CD4-positive, CD25-positive, alpha-beta regulatory T cell (primary cell): ENCODE data around the gene TRIM41. TPM values are rescaled to one million over a fixed set of nuclear protein-coding genes. Genes with fewer than 3 reads are reported as not detected.
"Not testable (repeated sequence)": the region's sequence is repeated elsewhere in the genome, so short reads cannot be mapped to it uniquely, and the experiment has no call there.

Experiments
- ATAC-seq, 2 donors: fragments of 150-1000 bp; cut with Tn5 transposase; one replicate each; pipeline ENCODE4 v1.10.0; 2021; ENCODE audit warnings: low read depth in 2 of 2, moderate number of reproducible peaks in 2 of 2, moderate library complexity in 1 of 2
- DNase-seq, 3 donors: peaks; one replicate each; pipeline versions ENCODE4 v3.0.0 to v3.0.0-alpha.2; 2012 to 2022; ENCODE audit warnings: mixed read lengths in 1 of 3
- H3K27ac ChIP-seq: one replicate; pipeline ENCODE4 v1.7.0; 2013; ENCODE audit warnings: mild to moderate bottlenecking, low read length; ENCODE audit not compliant: insufficient read depth, poor library complexity, severe bottlenecking
- H3K27me3 ChIP-seq: one replicate; pipeline ENCODE4 v1.7.0; 2013; ENCODE audit warnings: low read length; ENCODE audit not compliant: control insufficient read depth, insufficient read depth
- H3K36me3 ChIP-seq: one replicate; pipeline ENCODE4 v1.7.0; 2013; ENCODE audit warnings: mild to moderate bottlenecking, low read length, moderate library complexity; ENCODE audit not compliant: control insufficient read depth, insufficient read depth
- H3K4me1 ChIP-seq: 2 replicates; pipeline ENCODE4 v1.7.0; 2013; ENCODE audit warnings: mild to moderate bottlenecking, low read length; ENCODE audit not compliant: insufficient read depth, control insufficient read depth, poor library complexity, severe bottlenecking
- H3K4me3 ChIP-seq: one replicate; pipeline ENCODE4 v1.7.0; 2013; ENCODE audit warnings: low read depth, mild to moderate bottlenecking, low read length, moderate library complexity
- H3K9me3 ChIP-seq, 2 experiments: 1 replicate in 1 of 2; 2 replicates in 1 of 2; pipeline ENCODE4 v1.7.0; 2013; ENCODE audit warnings: low read length in 2 of 2, mild to moderate bottlenecking in 1 of 2, moderate library complexity in 1 of 2; ENCODE audit not compliant: control insufficient read depth in 2 of 2
- H3K27ac Mint-ChIP-seq, 3 donors: one replicate each; pipeline ENCODE4 v1.8.0; 2020 to 2022; ENCODE audit warnings: mild to moderate bottlenecking in 3 of 3, mixed read lengths in 3 of 3, moderate library complexity in 2 of 3
- H3K27me3 Mint-ChIP-seq: one replicate; pipeline ENCODE4 v1.8.0; 2022; ENCODE audit warnings: mild to moderate bottlenecking, mixed read lengths
- H3K36me3 Mint-ChIP-seq: one replicate; pipeline ENCODE4 v1.8.0; 2020; ENCODE audit warnings: mixed read lengths
- H3K4me1 Mint-ChIP-seq, 4 donors: one replicate each; pipeline ENCODE4 v1.8.0; 2020 to 2022; ENCODE audit warnings: mixed read lengths in 4 of 4, mild to moderate bottlenecking in 1 of 4
- H3K4me3 Mint-ChIP-seq, 4 donors: one replicate each; pipeline ENCODE4 v1.8.0; 2020 to 2022; ENCODE audit warnings: mild to moderate bottlenecking in 4 of 4, mixed read lengths in 4 of 4, moderate library complexity in 3 of 4
- H3K9me3 Mint-ChIP-seq, 7 donors: one replicate each; pipeline ENCODE4 v1.8.0; 2020 to 2022; ENCODE audit warnings: mixed read lengths in 7 of 7, mild to moderate bottlenecking in 3 of 7, moderate library complexity in 2 of 7
- polyA plus RNA-seq, 4 donors: library from polyadenylated mRNA; unstranded; fragments of 300-500 nt; fragmentation: Illumina TruSeq; gene quantifications; one replicate each; pipeline ENCODE4 v1.2.3, GENCODE V29; 2021
- total RNA-seq: library from RNA; stranded (reverse); gene quantifications from one replicate; pipeline ENCODE4 v1.2.3, GENCODE V29; 2022

The TRIM41 gene
- total and polyA plus RNA-seq, 5 donors from 2014 or later, result 0.67 to 40.8 (median 1.0) TPM

GRCh38 chr5:181281984-181282316 lies 58.9 kb downstream of the TRIM41 start:
- Mint-ChIP-seq H3K4me1 (peaks cover 0 to 2% (median 0%) of the 10 kb centered on the region in 4 donors), H3K4me3 (no peak overlapping the region), H3K27ac (no peak overlapping the region)

GRCh38 chr5:181282415-181282814 lies 59.3 kb downstream of the TRIM41 start:
- not testable (repeated sequence) for H3K4me3 ChIP-seq, H3K36me3 ChIP-seq, H3K4me1 Mint-ChIP-seq, H3K36me3 Mint-ChIP-seq, H3K27me3 ChIP-seq, DNase-seq, H3K27ac Mint-ChIP-seq, H3K9me3 ChIP-seq, H3K27me3 Mint-ChIP-seq, H3K4me1 ChIP-seq, H3K4me3 Mint-ChIP-seq, H3K27ac ChIP-seq, H3K9me3 Mint-ChIP-seq, ATAC-seq

More at GRCh38 chr5:181281984-181282316, 58.9 kb downstream of the TRIM41 start:
- no peak overlapping the region for H3K27ac ChIP-seq
- no peaks in the 10 kb centered on the region for H3K36me3 Mint-ChIP-seq
- no peaks in the 10 kb centered on the region for H3K9me3 ChIP-seq
- H3K27me3 ChIP-seq, result no peaks in the 10 kb centered on the region
- DNase-seq (no peak), ATAC-seq (no peak)
- no peaks in the 10 kb centered on the region for H3K4me1 ChIP-seq
- H3K27me3 Mint-ChIP-seq, result peaks cover 12% of the 10 kb centered on the region
- no peaks in the 10 kb centered on the region for H3K36me3 ChIP-seq
- H3K4me3 ChIP-seq, result no peak overlapping the region
- H3K9me3 Mint-ChIP-seq, result no peaks in the 10 kb centered on the region

GRCh38 chr5:181282874-181283273 lies 59.8 kb downstream of the TRIM41 start:
- Mint-ChIP-seq H3K36me3 (no peaks in the 10 kb centered on the region), H3K9me3 (no peaks in the 10 kb centered on the region), H3K27me3 (peaks cover 5% of the 10 kb centered on the region), H3K4me1 (peaks cover 0 to 8% (median 0%) of the 10 kb centered on the region in 4 donors), H3K4me3 (no peak overlapping the region), H3K27ac (no peak overlapping the region)
- H3K9me3 ChIP-seq, result no peaks in the 10 kb centered on the region
- no peaks in the 10 kb centered on the region for H3K27me3 ChIP-seq
- H3K4me1 ChIP-seq, result no peaks in the 10 kb centered on the region
- no peak overlapping the region for H3K27ac ChIP-seq
- DNase-seq (no peak), ATAC-seq (no peak)
- H3K4me3 ChIP-seq, result no peak overlapping the region
- no peaks in the 10 kb centered on the region for H3K36me3 ChIP-seq

GRCh38 chr5:181283347-181283746 lies 60.3 kb downstream of the TRIM41 start:
- H3K27me3 Mint-ChIP-seq, result peaks cover 5% of the 10 kb centered on the region
- no peak overlapping the region for H3K4me3 Mint-ChIP-seq
- no peak overlapping the region for H3K27ac Mint-ChIP-seq
- Histone ChIP-seq H3K4me3 (no peak overlapping the region), H3K27me3 (no peaks in the 10 kb centered on the region), H3K4me1 (no peaks in the 10 kb centered on the region), H3K9me3 (no peaks in the 10 kb centered on the region), H3K27ac (no peak overlapping the region), H3K36me3 (no peaks in the 10 kb centered on the region)
- no peaks in the 10 kb centered on the region for H3K9me3 Mint-ChIP-seq
- H3K4me1 Mint-ChIP-seq, result peaks cover 0 to 8% (median 0%) of the 10 kb centered on the region in 4 donors
- ATAC-seq, result no peak
- no peaks in the 10 kb centered on the region for H3K36me3 Mint-ChIP-seq
- DNase-seq, result no peak

GRCh38 chr5:181283841-181284755 lies 61.0 kb downstream of the TRIM41 start:
- not testable (repeated sequence) for H3K27me3 Mint-ChIP-seq, H3K9me3 Mint-ChIP-seq, H3K4me3 ChIP-seq, H3K4me3 Mint-ChIP-seq, H3K27me3 ChIP-seq, H3K36me3 ChIP-seq, H3K9me3 ChIP-seq, H3K36me3 Mint-ChIP-seq, H3K4me1 Mint-ChIP-seq, H3K4me1 ChIP-seq, ATAC-seq, DNase-seq, H3K27ac Mint-ChIP-seq, H3K27ac ChIP-seq

Other genes with a start within 250 kb of the TRIM41 start
- not detected for gene BTNL3, start 234.4 kb upstream of the TRIM41 start, total RNA-seq
- not detected for gene BTNL3, start 234.4 kb upstream of the TRIM41 start, polyA plus RNA-seq
- gene BTNL9, start 183.0 kb upstream of the TRIM41 start, total RNA-seq, result not detected
- not detected for gene BTNL9, start 183.0 kb upstream of the TRIM41 start, polyA plus RNA-seq
- not detected for gene OR2V1, start 92.1 kb upstream of the TRIM41 start, total RNA-seq
- not detected for gene OR2V1, start 92.1 kb upstream of the TRIM41 start, polyA plus RNA-seq
- gene OR2V2, start 75.7 kb upstream of the TRIM41 start, total RNA-seq, result not detected
- gene OR2V2, start 75.7 kb upstream of the TRIM41 start, polyA plus RNA-seq, result not detected
- gene TRIM7, start 18.1 kb upstream of the TRIM41 start, total RNA-seq, result 0.72 TPM
- gene TRIM7, start 18.1 kb upstream of the TRIM41 start, polyA plus RNA-seq, result under 1 TPM in 2 of 4 donors, not detected in 2; 0.16 to 0.47 TPM
- gene RACK1, start 20.6 kb downstream of the TRIM41 start, total RNA-seq, result 1,838 TPM
- gene RACK1, start 20.6 kb downstream of the TRIM41 start, polyA plus RNA-seq, result 1,000 to 10,000 TPM; 2,227 to 2,760 (median 2,470) TPM
- gene TRIM52, start 37.9 kb downstream of the TRIM41 start, total RNA-seq, result 40.3 TPM
- gene TRIM52, start 37.9 kb downstream of the TRIM41 start, polyA plus RNA-seq, result 10 to 100 TPM; 28.0 to 39.9 (median 35.0) TPM
- not detected for gene OR4F3, start 144.0 kb downstream of the TRIM41 start, total RNA-seq
- gene OR4F3, start 144.0 kb downstream of the TRIM41 start, polyA plus RNA-seq, result not detected